ENCODE measurements around the gene NOL4L. TPM values are rescaled to one million over a fixed set of nuclear protein-coding genes. Genes with fewer than 3 reads are reported as not detected.

NOL4L gene
- total RNA-seq, 1 experiment from 2014 or later, result 40.9 TPM

DNA sequence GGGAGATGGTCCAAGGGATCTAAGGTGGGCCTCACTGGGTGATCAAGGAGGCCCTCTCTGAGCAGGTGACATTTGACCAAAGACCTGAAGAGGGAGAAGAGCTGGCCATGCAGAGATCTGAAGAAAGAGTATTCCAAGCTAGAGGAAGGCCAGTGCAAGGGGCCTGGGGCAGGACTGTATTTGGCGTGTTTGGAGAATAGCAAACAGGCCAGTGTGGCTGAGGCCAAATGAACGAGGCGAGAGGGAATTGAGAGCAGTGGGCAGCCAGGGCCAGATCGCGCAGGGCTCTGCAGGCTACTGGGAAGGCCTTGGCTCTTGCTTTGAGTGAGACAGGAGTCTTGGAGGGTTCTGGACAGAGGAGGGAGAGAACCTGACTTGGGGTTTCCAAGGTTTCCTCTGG, 9.3 kb downstream of the NOL4L start:
- POLR2A ChIA-PET (ENCODE audit: unreplicated experiment), result interaction anchor here (0.6 kb wide), 1 partner anchor 100 kb away, joined by 3 read pairs; no protein-coding TSS in a partner anchor
- peaks cover 32% of the 10 kb centered on the region for H3K4me1 ChIP-seq (replicated peaks; ENCODE audit: insufficient read depth)

DNA sequence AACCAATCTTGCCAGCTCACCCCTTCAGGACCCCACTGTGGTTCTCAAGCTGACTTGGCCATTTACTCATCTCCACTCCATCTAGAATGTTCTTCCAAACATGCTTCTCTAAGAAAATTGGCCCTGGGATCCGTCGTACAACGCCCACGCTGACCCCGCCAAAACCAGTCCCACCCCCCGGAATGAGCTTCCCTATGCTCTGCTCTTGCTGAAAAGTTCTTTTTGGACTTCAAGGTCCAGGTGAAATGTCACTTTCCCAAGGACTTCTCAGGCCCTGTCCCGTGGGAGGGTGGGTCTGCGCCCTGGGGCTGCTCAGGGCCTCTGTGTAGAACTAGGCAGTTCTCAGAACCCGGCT, 9.9 kb downstream of the NOL4L start:
- Histone ChIP-seq H3K4me3 (no peak overlapping the region), H3K79me2 (ENCODE audit: low read depth) (peaks cover 25% of the 10 kb centered on the region), H3F3A (ENCODE audit: insufficient read depth, low read depth) (peaks cover 26% of the 10 kb centered on the region), H3K27ac (no peak overlapping the region), H3K4me1 (replicated peaks; ENCODE audit: insufficient read depth) (peaks cover 38% of the 10 kb centered on the region), H3K4me2 (no peak overlapping the region), H3K9me2 (ENCODE audit: insufficient read depth) (no peaks in the 10 kb centered on the region), H3K9me3 (ENCODE audit: insufficient read depth, low read depth) (no peaks in the 10 kb centered on the region), H4K20me1 (ENCODE audit: insufficient read depth) (0 out of 2 replicates have a peak, but pooled peaks cover 5% of the 10 kb centered on the region), H2AFZ (no peak overlapping the region), H3K36me3 (ENCODE audit: low read depth) (no peaks in the 10 kb centered on the region), H3K27me3 (ENCODE audit: insufficient read depth, low read depth) (no peaks in the 10 kb centered on the region)
- ChIA-PET CTCF (interaction anchor here (0.6 kb wide), 1 partner anchor 39 kb away, joined by 3 read pairs; no protein-coding TSS in a partner anchor), POLR2A (ENCODE audit: unreplicated experiment) (interaction anchor here (0.6 kb wide), 1 partner anchor 100 kb away, joined by 3 read pairs; no protein-coding TSS in a partner anchor)
- no peak for DNase-seq
- intact Hi-C loops (cut with micrococcal nuclease; ENCODE audit: unreplicated experiment), result no loop called here
- no TSS peak for BruUV-seq (replicated peaks)
- TF ChIP-seq EZH2 (IDR thresholded peaks at IDR 0.05; ENCODE audit: low read depth), result no peak
- TF ChIP-seq, protein P1, sequence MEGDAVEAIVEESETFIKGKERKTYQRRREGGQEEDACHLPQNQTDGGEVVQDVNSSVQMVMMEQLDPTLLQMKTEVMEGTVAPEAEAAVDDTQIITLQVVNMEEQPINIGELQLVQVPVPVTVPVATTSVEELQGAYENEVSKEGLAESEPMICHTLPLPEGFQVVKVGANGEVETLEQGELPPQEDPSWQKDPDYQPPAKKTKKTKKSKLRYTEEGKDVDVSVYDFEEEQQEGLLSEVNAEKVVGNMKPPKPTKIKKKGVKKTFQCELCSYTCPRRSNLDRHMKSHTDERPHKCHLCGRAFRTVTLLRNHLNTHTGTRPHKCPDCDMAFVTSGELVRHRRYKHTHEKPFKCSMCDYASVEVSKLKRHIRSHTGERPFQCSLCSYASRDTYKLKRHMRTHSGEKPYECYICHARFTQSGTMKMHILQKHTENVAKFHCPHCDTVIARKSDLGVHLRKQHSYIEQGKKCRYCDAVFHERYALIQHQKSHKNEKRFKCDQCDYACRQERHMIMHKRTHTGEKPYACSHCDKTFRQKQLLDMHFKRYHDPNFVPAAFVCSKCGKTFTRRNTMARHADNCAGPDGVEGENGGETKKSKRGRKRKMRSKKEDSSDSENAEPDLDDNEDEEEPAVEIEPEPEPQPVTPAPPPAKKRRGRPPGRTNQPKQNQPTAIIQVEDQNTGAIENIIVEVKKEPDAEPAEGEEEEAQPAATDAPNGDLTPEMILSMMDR (conservative IDR thresholded peaks at IDR 0.05), result no peak

More for the DNA sequence above, 9.3 kb downstream of the NOL4L start:
- H3K4me2 ChIP-seq, result no peak overlapping the region
- no peaks in the 10 kb centered on the region for H3K36me3 ChIP-seq (ENCODE audit: low read depth)
- H3K27ac ChIP-seq, result no peak overlapping the region
- H4K20me1 ChIP-seq (ENCODE audit: insufficient read depth), result 0 out of 2 replicates have a peak, but pooled peaks cover 9% of the 10 kb centered on the region
- DNase-seq, result no peak
- no peaks in the 10 kb centered on the region for H3K27me3 ChIP-seq (ENCODE audit: insufficient read depth, low read depth)
- CTCF ChIA-PET, result interaction anchor here (0.6 kb wide), 1 partner anchor 358 kb away, joined by 6 read pairs; no protein-coding TSS in a partner anchor
- H2AFZ ChIP-seq, result no peak overlapping the region
- no peak overlapping the region for H3K4me3 ChIP-seq
- H3F3A ChIP-seq (ENCODE audit: insufficient read depth, low read depth), result peaks cover 30% of the 10 kb centered on the region
- H3K79me2 ChIP-seq (ENCODE audit: low read depth), result peaks cover 27% of the 10 kb centered on the region
- TF ChIP-seq EZH2 (IDR thresholded peaks at IDR 0.05; ENCODE audit: low read depth), result no peak
- H3K9me2 ChIP-seq (ENCODE audit: insufficient read depth), result no peaks in the 10 kb centered on the region
- no peaks in the 10 kb centered on the region for H3K9me3 ChIP-seq (ENCODE audit: insufficient read depth, low read depth)
- intact Hi-C loops (cut with micrococcal nuclease; ENCODE audit: unreplicated experiment), result no loop called here
- no TSS peak for BruUV-seq (replicated peaks)

DNA sequence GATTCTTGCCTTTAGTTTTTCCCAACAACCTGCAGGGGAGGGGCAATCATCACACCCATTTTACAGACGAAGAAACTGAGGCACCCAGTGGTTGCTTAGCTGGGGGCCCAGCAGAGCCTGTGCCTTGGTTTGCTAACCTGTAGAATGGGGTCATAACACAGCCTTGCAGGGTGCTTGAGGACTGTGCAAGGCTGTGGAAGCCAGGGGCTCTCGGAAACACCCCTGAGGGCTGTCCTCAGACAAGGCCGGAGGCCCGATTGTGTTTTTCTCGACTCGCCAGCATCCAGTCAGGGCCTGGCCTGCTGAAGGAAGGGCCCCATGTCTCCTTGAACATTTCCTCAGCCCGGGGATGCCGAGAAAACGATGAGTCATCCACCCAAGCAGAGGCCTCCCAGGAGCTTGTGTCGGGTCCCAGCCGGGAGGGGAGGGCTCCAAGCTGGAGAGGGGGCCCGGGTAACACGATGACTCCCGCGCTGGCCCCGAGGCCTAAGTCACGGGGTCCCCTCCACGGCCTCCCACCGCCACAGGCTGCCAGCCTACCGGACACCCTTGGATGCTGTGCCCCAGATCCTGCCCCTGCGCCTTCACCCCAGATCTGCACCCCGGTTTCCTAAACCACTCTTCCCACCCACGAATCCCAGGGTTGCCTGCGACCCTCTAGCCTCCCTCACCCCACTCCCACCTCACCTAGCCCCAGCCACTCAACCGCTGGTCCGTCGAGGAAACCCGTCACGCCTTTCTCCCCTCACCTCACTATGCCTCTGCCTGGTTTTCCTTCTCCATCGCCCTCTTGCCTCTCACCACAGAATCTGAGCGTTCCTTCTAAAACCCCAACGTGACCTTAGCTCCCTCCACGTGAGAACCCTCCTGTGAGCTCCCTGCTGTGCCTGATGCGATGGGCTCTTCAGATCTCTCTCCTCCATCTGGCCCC, 10.6 kb downstream of the NOL4L start:
- Histone ChIP-seq H3K4me1 (replicated peaks; ENCODE audit: insufficient read depth) (peaks cover 45% of the 10 kb centered on the region), H3K27ac (peak overlapping the region; percentile 47), H2AFZ (no peak overlapping the region), H3K4me3 (no peak overlapping the region), H3K27me3 (ENCODE audit: insufficient read depth, low read depth) (no peaks in the 10 kb centered on the region), H4K20me1 (ENCODE audit: insufficient read depth) (no peaks in the 10 kb centered on the region), H3K79me2 (ENCODE audit: low read depth) (peaks cover 27% of the 10 kb centered on the region), H3K9me2 (ENCODE audit: insufficient read depth) (no peaks in the 10 kb centered on the region), H3K4me2 (peak overlapping the region; percentile 45), H3K36me3 (ENCODE audit: low read depth) (no peaks in the 10 kb centered on the region), H3F3A (ENCODE audit: insufficient read depth, low read depth) (peaks cover 25% of the 10 kb centered on the region), H3K9me3 (ENCODE audit: insufficient read depth, low read depth) (no peaks in the 10 kb centered on the region)
- CTCF ChIA-PET, result interaction anchor here (0.6 kb wide), 1 partner anchor 38 kb away, joined by 3 read pairs; no protein-coding TSS in a partner anchor
- no peak for TF ChIP-seq EZH2 (IDR thresholded peaks at IDR 0.05; ENCODE audit: low read depth)
- TF ChIP-seq, protein P1 (conservative IDR thresholded peaks at IDR 0.05), result no peak
- BruUV-seq (replicated peaks), result no TSS peak
- DNase-seq, result peak; percentile 50 to 63
- intact Hi-C loops (cut with micrococcal nuclease; ENCODE audit: unreplicated experiment), result no loop called here
- POLR2A ChIA-PET (ENCODE audit: unreplicated experiment), result no interaction called here
